HG03575 (cell line): ENCODE measurements around the gene EEIG1.

Experiments
- ATAC-seq: cut with Tn5 transposase; IDR thresholded peaks from one replicate; pipeline ENCODE4 v1.9.1; 2021; ENCODE audit not compliant: unreplicated experiment, insufficient number of reproducible peaks, low FRiP score; ENCODE audit errors: extremely low read depth

EEIG1 gene

DNA sequence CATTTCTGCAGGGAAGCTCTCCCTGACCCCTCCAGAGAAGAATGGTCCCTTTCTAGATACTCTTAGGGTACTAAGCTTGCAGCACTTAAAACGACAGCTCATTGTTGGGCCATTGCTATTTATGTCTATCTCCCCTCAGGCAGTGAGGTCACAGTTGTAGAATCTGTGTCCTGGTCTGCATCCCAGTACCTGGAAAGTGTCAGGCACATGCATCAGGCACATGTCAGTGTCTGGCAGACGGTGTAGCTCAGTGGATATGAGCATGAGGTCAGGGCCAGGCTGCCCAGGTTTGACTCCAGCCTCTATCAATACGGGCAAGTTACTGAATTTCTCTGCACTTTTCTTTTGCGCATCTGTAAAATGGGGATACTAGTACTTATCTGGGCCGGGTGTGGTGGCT lies 22.2 kb upstream of the EEIG1 start:
- no peak for ATAC-seq

- no peak for ATAC-seq
Measured at GRCh38 chr9:128001779-128002298, 21.1 kb upstream of the EEIG1 start.

DNA sequence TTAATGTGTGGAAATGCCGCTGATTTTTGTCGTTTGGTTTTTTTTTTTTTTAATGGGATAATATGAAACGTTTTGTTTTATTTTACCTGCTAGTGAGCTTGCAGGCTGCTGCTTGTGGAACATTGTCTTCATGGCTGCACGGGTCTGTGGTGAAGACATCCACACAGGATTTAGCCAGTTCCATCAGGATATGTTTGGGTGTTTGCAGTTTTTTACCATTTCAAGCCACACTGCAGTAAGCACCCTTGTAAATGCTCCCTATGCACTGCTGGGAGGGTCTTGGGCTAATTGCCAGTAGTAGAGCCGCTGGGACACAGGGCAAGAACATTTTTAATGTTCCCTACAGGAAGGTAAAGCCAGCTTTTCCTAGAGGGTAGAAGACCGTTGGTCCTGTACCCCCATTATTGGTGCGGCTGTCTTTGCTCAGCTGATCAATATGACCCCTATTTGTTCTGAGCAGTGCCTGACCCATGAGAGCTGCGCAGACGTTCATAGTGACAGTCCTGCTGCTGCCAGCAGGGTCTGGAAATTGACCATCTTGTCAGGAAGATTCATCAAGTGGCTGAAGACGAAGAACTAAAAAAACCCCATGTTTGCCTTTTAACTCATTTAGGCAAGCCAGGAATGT lies 20.5 kb upstream of the EEIG1 start:
- ATAC-seq, result no peak

GRCh38 chr9:127999461-127999860 lies 18.7 kb upstream of the EEIG1 start:
- ATAC-seq, result no peak

DNA sequence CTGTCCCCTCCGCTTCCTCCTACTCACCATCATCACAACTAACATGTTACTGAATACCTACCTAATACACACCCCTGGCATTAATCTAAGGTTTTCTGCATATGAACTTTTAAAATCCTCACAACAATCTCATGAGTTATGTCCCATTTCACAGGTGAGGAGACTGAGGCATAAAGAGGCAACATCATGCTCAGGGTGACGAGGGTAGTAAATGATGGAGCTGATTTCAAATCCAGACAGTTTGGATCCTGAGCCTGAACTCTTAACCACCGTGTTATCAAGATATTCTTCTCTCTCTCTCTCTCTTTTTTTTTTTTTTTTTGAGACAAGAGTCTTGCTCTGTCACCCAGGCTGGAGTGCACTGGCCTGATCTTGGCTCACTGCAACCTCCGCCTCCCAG lies 12.9 kb upstream of the EEIG1 start:
- no peak for ATAC-seq

DNA sequence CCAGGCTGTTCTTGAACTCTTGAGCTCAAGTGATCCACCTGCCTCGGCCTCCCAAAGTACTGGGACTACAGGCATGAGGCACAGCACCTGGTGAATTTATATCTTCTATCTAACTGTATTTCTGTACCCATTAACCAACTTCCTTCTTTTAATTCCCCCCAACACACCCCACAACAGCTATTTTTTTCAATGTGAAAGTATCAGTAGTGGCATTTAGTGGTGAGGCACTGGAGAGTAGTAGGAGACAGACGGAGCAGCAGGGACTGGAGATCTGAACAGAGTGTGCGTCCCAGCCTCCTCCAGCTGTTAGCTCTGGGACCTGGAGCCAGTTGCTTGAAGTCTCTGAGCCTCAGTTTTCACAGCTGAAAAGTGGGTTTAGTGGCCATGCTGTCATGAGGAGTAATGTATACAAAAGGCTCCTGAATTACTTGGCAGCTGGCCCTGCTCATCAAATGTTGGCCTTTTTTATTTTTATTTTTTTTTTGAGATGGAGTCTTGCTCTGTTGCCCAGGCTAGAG lies 11.0 kb upstream of the EEIG1 start:
- ATAC-seq, result no peak

DNA sequence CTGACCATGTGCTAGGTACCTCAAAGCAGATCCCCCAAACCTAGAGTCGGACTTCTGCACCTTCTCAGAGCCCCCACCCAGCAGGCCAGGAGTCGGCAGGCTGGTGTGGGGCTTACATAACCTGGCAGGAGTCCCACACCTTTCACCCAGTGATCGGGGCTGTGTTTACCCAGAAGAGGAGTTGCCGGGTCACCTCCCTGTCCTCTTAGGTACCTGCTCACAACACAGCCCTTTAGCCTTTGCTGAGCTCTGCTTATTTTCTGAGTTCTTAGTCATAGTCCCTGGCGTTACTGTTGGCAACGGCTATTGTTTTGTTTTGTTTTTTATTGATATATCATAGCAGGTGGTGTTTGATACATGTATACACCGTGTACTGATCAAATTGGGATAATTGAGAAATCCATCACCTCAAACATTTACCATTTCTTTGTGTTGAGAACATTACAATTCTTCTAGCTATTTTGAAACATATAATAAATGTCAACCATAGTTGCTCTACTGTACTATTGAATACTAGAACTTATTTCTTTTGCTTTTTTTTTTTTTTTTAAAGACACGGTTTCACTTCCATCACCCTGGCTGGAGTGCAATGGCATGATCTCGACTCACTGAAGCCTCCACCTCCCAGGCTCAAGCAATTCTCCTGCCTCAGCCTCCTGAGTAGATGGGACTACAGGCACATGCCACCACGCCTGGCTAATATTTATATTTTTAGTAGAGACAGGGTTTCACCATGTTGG lies 10.4 kb upstream of the EEIG1 start:
- ATAC-seq, result no peak

- ATAC-seq, result no peak
Measured at GRCh38 chr9:127990554-127990953, 9.8 kb upstream of the EEIG1 start.

DNA sequence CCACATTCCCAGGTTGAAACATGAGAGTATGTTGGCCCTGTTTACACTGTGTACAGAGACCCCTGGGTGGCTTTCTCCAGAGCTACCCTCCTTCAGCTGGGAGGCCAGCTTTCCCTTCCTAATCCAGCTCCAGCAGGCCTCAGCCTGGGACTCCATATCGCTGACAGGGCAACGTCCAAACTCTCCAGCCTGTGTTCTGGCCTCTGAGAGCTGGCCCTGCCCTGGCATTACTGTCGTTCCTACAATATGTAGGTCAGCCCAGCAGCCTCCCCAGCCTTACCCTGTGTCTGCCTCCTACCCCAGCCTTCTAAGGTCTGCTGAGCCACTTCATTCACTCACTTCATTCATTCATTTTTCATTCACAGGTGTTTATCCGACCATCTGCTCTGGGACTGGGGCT lies 8.3 kb upstream of the EEIG1 start:
- ATAC-seq, result no peak

DNA sequence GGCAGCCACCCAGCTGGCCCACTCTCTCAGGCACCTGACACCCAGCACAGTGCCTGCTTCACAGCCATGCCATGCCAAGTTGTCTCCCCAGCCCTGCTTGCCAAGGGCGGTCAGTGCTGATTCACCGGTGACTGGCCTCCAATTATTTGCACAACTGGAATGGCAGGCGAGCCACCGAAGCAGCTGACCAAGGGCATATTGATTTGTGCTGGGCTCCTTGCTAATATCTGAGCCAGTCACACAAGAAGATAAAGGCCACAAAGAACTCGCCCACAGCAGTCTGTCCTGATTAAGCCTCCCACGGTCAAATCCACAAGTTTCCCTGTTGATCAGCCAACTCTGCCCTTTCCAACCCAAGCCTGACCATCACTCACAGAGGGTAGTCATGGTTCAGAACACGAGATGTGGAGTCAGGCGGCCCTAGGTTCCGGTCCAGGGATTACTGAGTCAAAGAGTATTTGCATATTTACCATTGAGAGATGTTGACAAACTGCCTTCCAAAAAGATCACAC lies 6.4 kb upstream of the EEIG1 start:
- no peak for ATAC-seq

DNA sequence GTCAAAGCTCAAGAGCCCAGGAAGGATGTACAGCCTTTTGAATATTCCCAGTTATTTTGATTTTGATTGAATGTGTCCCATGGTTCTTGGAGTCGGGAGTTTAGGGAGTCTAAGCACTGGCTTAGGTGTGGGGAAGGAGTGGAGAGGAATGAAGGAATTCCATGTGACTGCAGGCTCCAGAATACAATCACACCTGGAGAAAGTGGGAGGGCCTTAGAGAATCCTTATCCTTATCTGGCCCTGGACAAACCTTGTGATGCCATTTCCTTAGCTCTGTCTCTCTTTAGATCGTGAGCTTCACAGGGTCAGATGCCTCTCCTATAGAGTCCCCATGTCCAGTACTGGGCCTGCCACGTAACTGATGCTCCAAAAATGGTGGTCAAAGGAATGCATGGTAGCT lies 4.2 kb upstream of the EEIG1 start:
- ATAC-seq, result no peak

- peak; percentile 31 for ATAC-seq
Measured at GRCh38 chr9:127983847-127984289, 3.1 kb upstream of the EEIG1 start.

DNA sequence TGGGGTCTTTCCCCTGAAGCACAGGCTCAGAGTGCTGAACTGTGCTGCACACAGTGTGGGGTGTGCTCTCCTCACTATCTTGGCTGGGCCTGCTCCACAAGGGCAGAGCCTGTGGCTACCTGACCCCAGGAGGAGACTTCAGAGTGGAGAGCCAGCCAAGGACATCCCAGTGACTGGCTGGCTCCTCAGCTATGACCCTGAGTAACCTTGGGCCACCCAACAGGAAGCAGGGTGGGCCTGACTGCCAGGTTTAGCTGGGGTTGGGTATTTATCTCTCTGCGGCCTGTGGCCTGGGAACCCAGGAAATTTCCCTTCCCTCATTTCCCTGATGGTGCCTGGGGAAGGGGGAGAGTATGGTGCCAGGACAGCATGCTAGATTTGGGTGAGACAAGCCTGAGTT lies 2.1 kb upstream of the EEIG1 start:
- no peak for ATAC-seq

DNA sequence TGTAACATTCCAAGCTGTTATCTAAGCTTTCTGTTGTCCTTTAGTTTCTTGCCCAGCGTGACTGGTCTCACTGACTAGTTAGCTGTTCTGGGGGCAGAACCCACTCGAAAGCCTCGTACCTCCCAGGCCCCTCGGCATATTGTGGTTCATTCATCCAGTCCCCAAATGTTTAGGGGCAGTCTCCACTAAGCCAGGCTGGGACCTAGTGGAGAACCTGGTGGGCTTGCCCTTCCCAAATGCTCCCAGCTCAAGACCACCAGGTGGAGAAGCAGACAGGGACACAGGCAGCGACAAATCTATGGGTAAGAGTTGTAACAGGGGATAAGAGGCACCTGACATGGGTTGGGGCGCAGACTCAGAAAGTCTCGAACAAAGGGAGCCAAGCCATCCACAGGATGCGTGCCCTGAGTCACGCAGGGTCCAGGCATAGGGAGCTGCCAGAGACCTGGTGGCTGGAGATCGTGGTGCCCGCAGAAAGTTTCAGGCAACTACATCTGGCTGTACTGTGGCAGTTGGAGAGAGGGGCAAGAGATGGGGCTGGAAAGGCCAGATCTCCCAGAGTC lies 851 bp upstream of the EEIG1 start:
- no peak for ATAC-seq

DNA sequence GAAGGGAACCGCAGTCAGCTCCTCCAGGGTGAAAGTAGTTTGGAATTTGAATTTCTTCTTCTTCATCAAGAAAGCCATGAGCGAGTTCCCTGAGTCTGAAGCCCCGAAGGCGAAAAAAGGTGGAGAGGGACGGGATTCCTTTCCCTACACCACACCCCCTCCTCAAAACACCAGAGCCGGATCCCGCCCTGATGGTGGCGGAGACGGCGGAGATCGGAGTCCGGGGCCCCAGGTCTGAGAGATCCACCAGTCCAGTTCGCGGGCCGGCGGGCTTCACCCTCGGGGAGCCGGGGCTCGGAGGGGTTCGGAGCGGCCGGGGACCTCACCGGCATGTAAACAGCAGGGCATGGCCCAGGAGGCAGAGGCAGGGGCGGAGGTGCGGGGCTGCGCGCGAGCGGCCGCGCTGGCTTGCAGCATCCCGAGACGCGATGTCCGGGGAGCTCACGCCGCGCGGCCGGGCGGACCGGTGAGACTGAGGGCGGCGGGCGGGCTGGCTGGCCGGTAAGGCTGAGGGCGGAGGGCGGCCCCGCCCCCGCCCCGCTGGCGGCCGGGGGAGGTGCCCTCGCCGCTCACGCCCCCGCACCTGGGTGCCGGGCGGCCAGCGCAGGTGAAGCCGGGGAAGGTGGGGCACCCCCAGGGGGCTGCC lies 606 bp downstream of the EEIG1 start:
- no peak for ATAC-seq

DNA sequence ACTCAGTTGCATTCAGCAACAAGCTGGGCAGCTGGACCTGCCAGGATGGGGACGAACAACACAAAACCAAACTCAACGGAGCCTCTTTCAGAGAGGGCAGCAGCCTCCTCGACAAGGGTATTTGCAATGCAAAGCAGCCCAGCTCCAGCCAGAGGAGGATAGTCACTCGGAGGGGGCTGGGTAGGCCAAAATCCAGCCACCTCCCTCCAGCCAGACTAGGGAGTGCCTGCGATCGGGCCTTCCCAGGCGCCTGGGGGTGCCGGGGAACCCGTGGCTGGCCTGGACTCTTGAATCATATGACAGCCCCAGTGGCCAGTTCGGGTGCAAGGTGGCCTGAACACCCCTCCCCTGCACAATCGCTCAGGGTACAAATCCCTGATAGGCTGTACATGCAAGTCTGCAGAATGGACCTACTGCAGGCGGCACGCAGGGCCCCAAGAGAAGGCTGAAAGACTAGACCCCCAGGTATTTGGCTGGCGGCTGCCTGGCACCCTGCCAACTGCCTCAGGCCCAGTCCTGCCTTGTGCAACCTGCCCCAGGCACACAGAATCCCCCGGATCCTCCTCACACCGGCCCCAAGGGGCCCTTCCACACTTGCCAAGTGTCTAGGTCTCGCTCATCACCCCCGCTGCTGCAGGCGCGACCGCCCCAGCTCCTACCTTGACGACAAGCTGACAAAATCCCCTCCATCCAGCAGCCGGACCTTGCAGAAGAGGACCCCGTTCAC lies 1.3 kb downstream of the EEIG1 start:
- no peak for ATAC-seq

DNA sequence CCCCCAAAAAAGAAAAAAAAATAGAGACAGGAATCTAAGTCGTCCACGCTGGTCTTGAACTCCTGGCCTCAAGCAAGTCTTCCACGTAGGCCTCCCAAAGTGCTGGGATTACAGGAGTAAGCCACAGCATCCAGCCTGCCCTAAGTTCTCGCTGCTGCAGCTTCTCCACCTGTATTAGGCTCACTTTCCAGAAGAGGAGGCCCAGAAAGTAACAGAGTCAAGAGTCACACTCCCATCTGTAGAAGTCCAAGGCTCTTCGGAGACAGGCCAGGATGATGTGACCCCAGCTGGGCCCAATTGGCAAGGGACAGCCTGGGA lies 1.8 kb downstream of the EEIG1 start:
- ATAC-seq, result no peak

DNA sequence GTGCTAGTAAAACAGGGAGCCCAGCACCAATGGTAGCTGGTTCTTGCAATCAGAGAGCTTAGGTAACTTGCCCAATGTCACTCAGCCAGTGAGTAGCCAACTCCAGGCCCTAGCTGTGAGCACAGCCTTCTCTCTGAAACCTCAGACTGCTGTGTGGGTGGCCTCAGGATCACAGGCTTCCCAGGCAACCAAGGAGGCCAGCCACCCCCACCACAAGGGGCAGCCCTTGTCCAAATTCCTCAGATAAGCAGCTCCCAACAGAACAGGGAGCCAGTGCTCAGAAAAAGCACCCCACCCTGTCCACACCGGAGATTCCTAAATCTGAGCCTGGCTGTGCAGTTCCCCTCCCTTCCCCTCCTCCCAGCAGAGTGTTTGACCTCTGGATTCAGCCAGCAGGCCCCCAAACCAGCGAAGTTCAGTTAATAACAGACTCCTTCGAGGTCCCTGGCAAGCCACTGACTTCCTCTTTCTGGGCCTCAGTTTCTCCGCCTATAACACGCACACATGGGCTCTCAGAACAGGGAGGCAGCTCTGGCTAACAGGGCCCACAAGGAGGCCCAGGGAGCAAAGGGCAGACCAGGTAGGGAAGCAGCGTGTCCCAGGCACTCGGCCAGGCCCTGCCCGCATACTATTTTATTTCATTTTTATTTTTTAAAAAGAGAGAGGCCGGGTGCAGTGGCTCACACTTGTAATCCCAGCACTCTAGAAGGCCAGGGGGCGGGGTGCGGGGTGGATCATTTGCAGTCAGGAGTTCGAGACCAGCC lies 2.7 kb downstream of the EEIG1 start:
- no peak for ATAC-seq
